H9 (cell line): Measurements from ENCODE around the gene MYBBP1A. TPM values are rescaled to one million over a fixed set of nuclear protein-coding genes. Genes with fewer than 3 reads are reported as not detected.

Experiments used
- DNase-seq: peaks from one replicate; pipeline ENCODE4 v3.0.0-alpha.2; 2017
- H2AFZ ChIP-seq: one replicate; pipeline ENCODE4 v1.6.1; 2013; ENCODE audit warnings: mild to moderate bottlenecking, low read length, control low read depth, moderate library complexity
- H2AK5ac ChIP-seq: 2 replicates; pipeline ENCODE4 v1.6.1; 2013; ENCODE audit warnings: low read length, control low read depth, mixed read lengths; ENCODE audit not compliant: insufficient read length
- H2BK120ac ChIP-seq: one replicate; pipeline ENCODE4 v1.6.1; 2013; ENCODE audit warnings: low read depth, mild to moderate bottlenecking, low read length, control low read depth, inconsistent platforms; ENCODE audit not compliant: poor library complexity, severe bottlenecking
- H2BK12ac ChIP-seq: 2 replicates; pipeline ENCODE4 v1.6.1; 2013; ENCODE audit warnings: low read length, control low read depth, mixed read lengths, low read depth; ENCODE audit not compliant: insufficient read length
- H2BK15ac ChIP-seq: 2 replicates; pipeline ENCODE4 v1.6.1; 2013; ENCODE audit warnings: low read depth, low read length, control low read depth
- H2BK20ac ChIP-seq: one replicate; pipeline ENCODE4 v1.6.1; 2013; ENCODE audit warnings: low read depth, mild to moderate bottlenecking, low read length, control low read depth, inconsistent platforms; ENCODE audit not compliant: poor library complexity, severe bottlenecking
- H2BK5ac ChIP-seq: 2 replicates; pipeline ENCODE4 v1.6.1; 2013; ENCODE audit warnings: low read length, control low read depth, mixed read lengths; ENCODE audit not compliant: insufficient read length
- H3K14ac ChIP-seq: 2 replicates; pipeline ENCODE4 v1.6.1; 2013; ENCODE audit warnings: low read length, control low read depth; ENCODE audit not compliant: insufficient read depth
- H3K18ac ChIP-seq: 2 replicates; pipeline ENCODE4 v1.6.1; 2013; ENCODE audit warnings: low read depth, mild to moderate bottlenecking, mixed read lengths, low read length, control low read depth; ENCODE audit not compliant: insufficient read length
- H3K23ac ChIP-seq: 2 replicates; pipeline ENCODE4 v1.6.1; 2013; ENCODE audit warnings: low read length, control low read depth, mixed read lengths, low read depth; ENCODE audit not compliant: insufficient read length
- H3K23me2 ChIP-seq: 2 replicates; pipeline ENCODE4 v1.6.1; 2013; ENCODE audit warnings: low read depth, mild to moderate bottlenecking, mixed read lengths, low read length, control low read depth; ENCODE audit not compliant: insufficient read length, poor library complexity, severe bottlenecking
- H3K27ac ChIP-seq: 2 replicates; pipeline ENCODE4 v1.5.1; 2013; ENCODE audit warnings: low read length, control low read depth, mixed read lengths, low read depth; ENCODE audit not compliant: insufficient read length
- H3K27me3 ChIP-seq: 2 replicates; pipeline ENCODE4 v1.6.1; 2013; ENCODE audit warnings: low read length, control low read depth, inconsistent platforms; ENCODE audit not compliant: insufficient read depth
- H3K4ac ChIP-seq: 2 replicates; pipeline ENCODE4 v1.6.1; 2013; ENCODE audit warnings: low read depth, mild to moderate bottlenecking, control low read depth, inconsistent platforms, low read length, moderate library complexity
- H3K4me1 ChIP-seq: 2 replicates; pipeline ENCODE4 v1.6.1; 2013; ENCODE audit warnings: low read length, control low read depth, inconsistent platforms; ENCODE audit not compliant: insufficient read depth
- H3K4me2 ChIP-seq: 2 replicates; pipeline ENCODE4 v1.6.1; 2013; ENCODE audit warnings: low read length, control low read depth, mixed read lengths; ENCODE audit not compliant: insufficient read length, insufficient read depth
- H3K56ac ChIP-seq: 2 replicates; pipeline ENCODE4 v1.6.1; 2013; ENCODE audit warnings: low read depth, mild to moderate bottlenecking, mixed read lengths, low read length, control low read depth; ENCODE audit not compliant: insufficient read length
- H3K79me1 ChIP-seq: 2 replicates; pipeline ENCODE4 v1.6.1; 2013; ENCODE audit warnings: low read depth, mild to moderate bottlenecking, moderate library complexity, low read length, control low read depth, inconsistent platforms; ENCODE audit not compliant: insufficient read depth, poor library complexity, severe bottlenecking
- H3K79me2 ChIP-seq: 2 replicates; pipeline ENCODE4 v1.6.1; 2013; ENCODE audit warnings: low read length, control low read depth, inconsistent platforms; ENCODE audit not compliant: insufficient read depth
- H3K9ac ChIP-seq: 2 replicates; pipeline ENCODE4 v1.6.1; 2013; ENCODE audit warnings: low read length, control low read depth, mixed read lengths; ENCODE audit not compliant: insufficient read length; ENCODE audit errors: extremely low read depth
- H3K9me3 ChIP-seq: one replicate; pipeline ENCODE4 v1.6.1; 2013; ENCODE audit warnings: low read depth, low read length, inconsistent platforms; ENCODE audit not compliant: control insufficient read depth
- H3T11ph ChIP-seq: one replicate; pipeline ENCODE4 v1.6.1; 2013; ENCODE audit warnings: mild to moderate bottlenecking, low read length, control low read depth, inconsistent platforms
- H4K20me1 ChIP-seq: one replicate; pipeline ENCODE4 v1.6.1; 2013; ENCODE audit not compliant: control insufficient read depth, insufficient read length, insufficient read depth
- H4K5ac ChIP-seq: 2 replicates; pipeline ENCODE4 v1.6.1; 2013; ENCODE audit warnings: low read depth, mild to moderate bottlenecking, mixed read lengths, low read length, control low read depth; ENCODE audit not compliant: insufficient read length
- H4K8ac ChIP-seq: replicated peaks from 2 replicates; pipeline ENCODE4 v1.6.1; 2013; ENCODE audit warnings: low read length, control low read depth, mixed read lengths, low read depth; ENCODE audit not compliant: insufficient read length
- H4K91ac ChIP-seq: 2 replicates; pipeline ENCODE4 v1.6.1; 2013; ENCODE audit warnings: low read depth, mild to moderate bottlenecking, moderate library complexity, mixed read lengths, low read length, control low read depth; ENCODE audit not compliant: insufficient read length
- H3K27ac Mint-ChIP-seq, 3 experiments: 2 replicates in 2 of 3; 3 replicates in 1 of 3; pipeline ENCODE4 v1.8.0; 2020 to 2021; ENCODE audit warnings: mixed read lengths in 3 of 3, mild to moderate bottlenecking in 1 of 3, moderate library complexity in 1 of 3
- H3K27me3 Mint-ChIP-seq: 2 replicates; pipeline ENCODE4 v1.8.0; 2021; ENCODE audit warnings: low read depth, mild to moderate bottlenecking, moderate library complexity, mixed read lengths
- H3K36me3 Mint-ChIP-seq, 3 experiments: 2 replicates in 2 of 3; 3 replicates in 1 of 3; pipeline ENCODE4 v1.8.0; 2020 to 2021; ENCODE audit warnings: low read depth in 3 of 3, mixed read lengths in 3 of 3; ENCODE audit not compliant: insufficient read depth in 1 of 3
- H3K4me1 Mint-ChIP-seq, 2 experiments: 2 replicates each; pipeline ENCODE4 v1.8.0; 2020; ENCODE audit warnings: mixed read lengths in 2 of 2
- H3K4me3 Mint-ChIP-seq, 2 experiments: 2 replicates in 1 of 2; 3 replicates in 1 of 2; pipeline ENCODE4 v1.8.0; 2020 to 2021; ENCODE audit warnings: mild to moderate bottlenecking in 2 of 2, mixed read lengths in 2 of 2, moderate library complexity in 1 of 2
- H3K9me3 Mint-ChIP-seq, 2 experiments: 2 replicates in 1 of 2; 3 replicates in 1 of 2; pipeline ENCODE4 v1.8.0; 2020; ENCODE audit warnings: mild to moderate bottlenecking in 2 of 2, mixed read lengths in 2 of 2, moderate library complexity in 1 of 2
- CTCF ChIP-seq: fragments of 200-600 bp; sonication (generic); conservative IDR thresholded peaks from 3 replicates; pipeline ENCODE4 v1.8.0; 2021; ENCODE audit warnings: antibody characterized with exemption, mild to moderate bottlenecking
- WGBS: extraction: QIAGEN DNeasy Blood & Tissue Kit; methylation state at CpG from one replicate; pipeline ENCODE4 v1.1.7; 2013; ENCODE audit warnings: missing lambda C conversion rate, low lambda C conversion rate, mixed read lengths; ENCODE audit not compliant: insufficient read length; ENCODE audit errors: extremely low coverage; 5-methylcytosine and 5-hydroxymethylcytosine counted together
- total RNA-seq: library from RNA; stranded (reverse); gene quantifications from 2 replicates; pipeline ENCODE4 v1.2.1, GENCODE V29; 2021

MYBBP1A gene
- total RNA-seq, 1 experiment from 2014 or later, result 181 TPM

GRCh38 chr17:4601326-4601725, 46.1 kb upstream of the MYBBP1A start:
- H4K91ac ChIP-seq, result no peak overlapping the region
- no peak overlapping the region for H3K4me3 Mint-ChIP-seq
- no peak overlapping the region for H2BK12ac ChIP-seq
- H3K79me1 ChIP-seq, result no peaks in the 10 kb centered on the region
- peaks cover 14% of the 10 kb centered on the region for H3K27me3 Mint-ChIP-seq
- H3K14ac ChIP-seq, result no peak overlapping the region
- H3K79me2 ChIP-seq, result no peaks in the 10 kb centered on the region
- peaks cover 3% of the 10 kb centered on the region; the same call in 1 of the 2 replicates for H3K4me1 ChIP-seq
- no peak overlapping the region for H3K23ac ChIP-seq
- no peak overlapping the region for H3K27ac ChIP-seq
- H3K4me1 Mint-ChIP-seq, result peaks cover 27 to 48% of the 10 kb centered on the region in 2 experiments
- H3K4ac ChIP-seq, result no peak overlapping the region
- WGBS, result no CpG with 5 or more reads among the region's 4 CpGs
- H3K9ac ChIP-seq, result no peak overlapping the region
- no peaks in the 10 kb centered on the region for H3K23me2 ChIP-seq
- no peaks in the 10 kb centered on the region for H3K9me3 ChIP-seq
- no peak overlapping the region for H2BK20ac ChIP-seq
- TF ChIP-seq CTCF, result no peak
- no peak overlapping the region for H2AK5ac ChIP-seq
- H3K27ac Mint-ChIP-seq, result no peak overlapping the region
- no peak overlapping the region for H4K8ac ChIP-seq
- no peak overlapping the region for H4K5ac ChIP-seq
- no peak overlapping the region for H3K18ac ChIP-seq
- peaks cover 0 to 4% (median 0%) of the 10 kb centered on the region in 3 experiments; a peak in 1 of 7 replicates for H3K36me3 Mint-ChIP-seq
- DNase-seq, result no peak
- H3T11ph ChIP-seq, result no peak overlapping the region
- H3K4me2 ChIP-seq, result no peak overlapping the region
- H2BK5ac ChIP-seq, result no peak overlapping the region
- no peak overlapping the region for H3K56ac ChIP-seq
- no peak overlapping the region for H2BK120ac ChIP-seq
- H3K27me3 ChIP-seq, result no peaks in the 10 kb centered on the region
- H2AFZ ChIP-seq, result no peak overlapping the region
- H3K9me3 Mint-ChIP-seq, result peaks cover 0 to 2% of the 10 kb centered on the region in 2 experiments; a peak in 2 of 5 replicates
- H2BK15ac ChIP-seq, result no peak overlapping the region
- no peaks in the 10 kb centered on the region for H4K20me1 ChIP-seq
